Ishikawa (cell line): ENCODE results near the gene P3H1.

Experiments used
- CEBPB ChIP-seq: IDR thresholded peaks from 2 replicates; pipeline ENCODE4 v1.6.1; 2012
- CREB1 ChIP-seq: IDR thresholded peaks from 2 replicates; pipeline ENCODE4 v1.6.1; 2012; ENCODE audit warnings: low read depth
- EP300 ChIP-seq: IDR thresholded peaks from 2 replicates; pipeline ENCODE4 v1.6.1; 2012; ENCODE audit warnings: borderline replicate concordance
- FOXM1 ChIP-seq: IDR thresholded peaks from 2 replicates; pipeline ENCODE4 v1.6.1; 2012; ENCODE audit warnings: low read depth, borderline replicate concordance
- NFIC ChIP-seq: IDR thresholded peaks from 2 replicates; pipeline ENCODE4 v1.6.1; 2012
- RAD21 ChIP-seq: IDR thresholded peaks from 2 replicates; pipeline ENCODE4 v1.6.1; 2012; ENCODE audit warnings: low read depth
- TAF1 ChIP-seq: IDR thresholded peaks from 2 replicates; pipeline ENCODE4 v1.6.1; 2012; ENCODE audit warnings: low read depth, mild to moderate bottlenecking
- ZBTB7A ChIP-seq: IDR thresholded peaks from 2 replicates; pipeline ENCODE4 v1.6.1; 2012; ENCODE audit warnings: low read depth
- TF ChIP-seq, protein P1 (sequence below): IDR thresholded peaks from 2 replicates; pipeline ENCODE4 v1.6.1; 2012
- TF ChIP-seq, protein P2 (sequence below): IDR thresholded peaks from 2 replicates; pipeline ENCODE4 v1.6.1; 2012
- TF ChIP-seq, protein P3 (sequence below): IDR thresholded peaks from 2 replicates; pipeline ENCODE4 v1.6.1; 2012; ENCODE audit warnings: low read depth, mild to moderate bottlenecking

DNA sequence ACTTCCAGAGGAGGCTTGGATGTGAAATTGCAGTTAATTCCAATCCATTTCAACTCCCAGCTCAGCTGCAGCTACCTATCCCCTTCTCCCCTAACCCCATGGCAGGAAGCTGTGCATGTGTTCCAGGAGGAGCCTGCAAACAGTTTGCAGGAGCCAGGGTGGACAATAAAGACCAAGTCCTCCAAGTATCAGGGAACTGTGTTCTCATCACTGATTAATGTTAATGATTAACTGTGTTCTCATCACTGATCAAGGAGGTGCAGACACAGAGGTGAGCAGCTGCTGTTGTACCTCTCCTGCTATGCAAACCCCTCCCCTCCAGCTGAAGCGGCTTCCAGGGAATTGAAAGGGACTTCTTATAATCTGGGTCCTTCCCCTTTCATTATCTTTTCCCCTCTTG, 46.0 kb downstream of the P3H1 start:
- no peak for TF ChIP-seq EP300
- TF ChIP-seq CREB1, result no peak
- TF ChIP-seq, protein P1, sequence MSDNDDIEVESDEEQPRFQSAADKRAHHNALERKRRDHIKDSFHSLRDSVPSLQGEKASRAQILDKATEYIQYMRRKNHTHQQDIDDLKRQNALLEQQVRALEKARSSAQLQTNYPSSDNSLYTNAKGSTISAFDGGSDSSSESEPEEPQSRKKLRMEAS, result no peak
- TF ChIP-seq TAF1, result no peak
- no peak for TF ChIP-seq FOXM1
- TF ChIP-seq, protein P2, sequence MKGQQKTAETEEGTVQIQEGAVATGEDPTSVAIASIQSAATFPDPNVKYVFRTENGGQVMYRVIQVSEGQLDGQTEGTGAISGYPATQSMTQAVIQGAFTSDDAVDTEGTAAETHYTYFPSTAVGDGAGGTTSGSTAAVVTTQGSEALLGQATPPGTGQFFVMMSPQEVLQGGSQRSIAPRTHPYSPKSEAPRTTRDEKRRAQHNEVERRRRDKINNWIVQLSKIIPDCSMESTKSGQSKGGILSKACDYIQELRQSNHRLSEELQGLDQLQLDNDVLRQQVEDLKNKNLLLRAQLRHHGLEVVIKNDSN, result no peak
- TF ChIP-seq, protein P3, sequence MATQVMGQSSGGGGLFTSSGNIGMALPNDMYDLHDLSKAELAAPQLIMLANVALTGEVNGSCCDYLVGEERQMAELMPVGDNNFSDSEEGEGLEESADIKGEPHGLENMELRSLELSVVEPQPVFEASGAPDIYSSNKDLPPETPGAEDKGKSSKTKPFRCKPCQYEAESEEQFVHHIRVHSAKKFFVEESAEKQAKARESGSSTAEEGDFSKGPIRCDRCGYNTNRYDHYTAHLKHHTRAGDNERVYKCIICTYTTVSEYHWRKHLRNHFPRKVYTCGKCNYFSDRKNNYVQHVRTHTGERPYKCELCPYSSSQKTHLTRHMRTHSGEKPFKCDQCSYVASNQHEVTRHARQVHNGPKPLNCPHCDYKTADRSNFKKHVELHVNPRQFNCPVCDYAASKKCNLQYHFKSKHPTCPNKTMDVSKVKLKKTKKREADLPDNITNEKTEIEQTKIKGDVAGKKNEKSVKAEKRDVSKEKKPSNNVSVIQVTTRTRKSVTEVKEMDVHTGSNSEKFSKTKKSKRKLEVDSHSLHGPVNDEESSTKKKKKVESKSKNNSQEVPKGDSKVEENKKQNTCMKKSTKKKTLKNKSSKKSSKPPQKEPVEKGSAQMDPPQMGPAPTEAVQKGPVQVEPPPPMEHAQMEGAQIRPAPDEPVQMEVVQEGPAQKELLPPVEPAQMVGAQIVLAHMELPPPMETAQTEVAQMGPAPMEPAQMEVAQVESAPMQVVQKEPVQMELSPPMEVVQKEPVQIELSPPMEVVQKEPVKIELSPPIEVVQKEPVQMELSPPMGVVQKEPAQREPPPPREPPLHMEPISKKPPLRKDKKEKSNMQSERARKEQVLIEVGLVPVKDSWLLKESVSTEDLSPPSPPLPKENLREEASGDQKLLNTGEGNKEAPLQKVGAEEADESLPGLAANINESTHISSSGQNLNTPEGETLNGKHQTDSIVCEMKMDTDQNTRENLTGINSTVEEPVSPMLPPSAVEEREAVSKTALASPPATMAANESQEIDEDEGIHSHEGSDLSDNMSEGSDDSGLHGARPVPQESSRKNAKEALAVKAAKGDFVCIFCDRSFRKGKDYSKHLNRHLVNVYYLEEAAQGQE, result no peak
- no peak for TF ChIP-seq RAD21
- TF ChIP-seq CEBPB, result no peak
- no peak for TF ChIP-seq NFIC
- TF ChIP-seq ZBTB7A, result no peak
